OCI-LY1 (cell line): ENCODE results near the gene EEPD1.

ENCODE experiments used
- H2AFZ ChIP-seq: fragments of 200-600 bp; sonication (generic), shearing (Covaris generic); 2 replicates; pipeline ENCODE4 v1.6.0; 2014; ENCODE audit warnings: antibody characterized with exemption, mild to moderate bottlenecking, low read length
- H3F3A ChIP-seq: fragments of 200-600 bp; sonication (generic), shearing (Covaris generic); 2 replicates; pipeline ENCODE4 v1.6.0; 2014; ENCODE audit warnings: mild to moderate bottlenecking, antibody characterized with exemption, low read length, moderate library complexity; ENCODE audit not compliant: insufficient read depth
- H3K27ac ChIP-seq: fragments of 200-600 bp; sonication (generic); 2 replicates; pipeline ENCODE4 v1.5.1; 2014; ENCODE audit warnings: low read length, mixed run types, mild to moderate bottlenecking, low read depth; ENCODE audit not compliant: poor library complexity, severe bottlenecking
- H3K27me3 ChIP-seq: fragments of 200-600 bp; sonication (generic); 2 replicates; pipeline ENCODE4 v1.6.0; 2014; ENCODE audit warnings: antibody characterized with exemption, mild to moderate bottlenecking, low read length, moderate library complexity; ENCODE audit not compliant: insufficient read depth
- H3K36me3 ChIP-seq: fragments of 200-600 bp; sonication (generic); 2 replicates; pipeline ENCODE4 v1.6.1; 2014; ENCODE audit warnings: mild to moderate bottlenecking, antibody characterized with exemption, low read length, moderate library complexity, mixed read lengths; ENCODE audit not compliant: insufficient read depth
- H3K4me1 ChIP-seq: fragments of 200-600 bp; sonication (generic); 2 replicates; pipeline ENCODE4 v1.5.1; 2014; ENCODE audit warnings: mild to moderate bottlenecking, low read length, moderate library complexity; ENCODE audit not compliant: insufficient read depth, severe bottlenecking
- H3K4me2 ChIP-seq: fragments of 200-600 bp; sonication (generic), shearing (Covaris generic); 2 replicates; pipeline ENCODE4 v1.6.1; 2014; ENCODE audit warnings: low read length
- H3K4me3 ChIP-seq: fragments of 200-600 bp; sonication (generic); 2 replicates; pipeline ENCODE4 v1.5.1; 2014; ENCODE audit warnings: low read length, low read depth, mild to moderate bottlenecking, mixed read lengths; ENCODE audit not compliant: poor library complexity, severe bottlenecking
- H3K79me2 ChIP-seq: fragments of 200-600 bp; shearing (Covaris generic); 2 replicates; pipeline ENCODE4 v1.6.1; 2016; ENCODE audit warnings: mixed run types, low read length, mixed read lengths; ENCODE audit not compliant: insufficient read depth
- H3K9ac ChIP-seq: fragments of 200-600 bp; sonication (generic), shearing (Covaris generic); 2 replicates; pipeline ENCODE4 v1.6.1; 2014; ENCODE audit warnings: mild to moderate bottlenecking, low read length, mixed read lengths
- H3K9me2 ChIP-seq: fragments of 200-600 bp; sonication (generic), shearing (Covaris generic); 2 replicates; pipeline ENCODE4 v1.6.1; 2014; ENCODE audit warnings: low read depth, mild to moderate bottlenecking, low read length, mixed read lengths
- H3K9me3 ChIP-seq: fragments of 200-600 bp; shearing (Covaris generic); 2 replicates; pipeline ENCODE4 v1.6.1; 2014; ENCODE audit warnings: low read length, mixed read lengths
- H4K20me1 ChIP-seq: fragments of 200-600 bp; sonication (generic), shearing (Covaris generic); 2 replicates; pipeline ENCODE4 v1.6.0; 2016; ENCODE audit warnings: mild to moderate bottlenecking, low read length; ENCODE audit not compliant: insufficient read depth
- CTCF ChIP-seq: fragments of 200-600 bp; sonication (generic), shearing (Covaris generic); IDR thresholded peaks from 2 replicates; pipeline ENCODE4 v1.5.1; 2017; ENCODE audit warnings: mild to moderate bottlenecking, antibody characterized with exemption, low read length, moderate library complexity, mixed read lengths
- EZH2 ChIP-seq: fragments of 200-600 bp; sonication (generic), shearing (Covaris generic); IDR thresholded peaks from 2 replicates; pipeline ENCODE4 v1.8.0; 2017; ENCODE audit warnings: borderline replicate concordance, mixed run types, mild to moderate bottlenecking, antibody characterized with exemption, low read length, moderate library complexity, mixed read lengths

Gene EEPD1

GRCh38 chr7:36219429-36219828, 66.4 kb downstream of the EEPD1 start:
- Histone ChIP-seq H2AFZ (no peak overlapping the region), H3K79me2 (no peaks in the 10 kb centered on the region), H3K27me3 (no peaks in the 10 kb centered on the region), H3K9ac (no peak overlapping the region), H3K36me3 (no peaks in the 10 kb centered on the region), H3K9me2 (no peaks in the 10 kb centered on the region), H4K20me1 (no peaks in the 10 kb centered on the region), H3F3A (no peaks in the 10 kb centered on the region), H3K27ac (no peak overlapping the region), H3K4me2 (no peak overlapping the region), H3K4me1 (no peaks in the 10 kb centered on the region), H3K4me3 (no peak overlapping the region), H3K9me3 (no peaks in the 10 kb centered on the region)
- no peak for TF ChIP-seq EZH2
- TF ChIP-seq CTCF = no peak

- Histone ChIP-seq H3K9ac (no peak overlapping the region), H3F3A (no peaks in the 10 kb centered on the region), H3K4me3 (no peak overlapping the region), H3K9me2 (no peaks in the 10 kb centered on the region), H3K36me3 (no peaks in the 10 kb centered on the region), H3K4me1 (no peaks in the 10 kb centered on the region), H3K79me2 (no peaks in the 10 kb centered on the region), H4K20me1 (no peaks in the 10 kb centered on the region), H3K27me3 (no peaks in the 10 kb centered on the region), H3K9me3 (no peaks in the 10 kb centered on the region), H3K4me2 (no peak overlapping the region), H3K27ac (no peak overlapping the region), H2AFZ (no peak overlapping the region)
- TF ChIP-seq CTCF (no peak), EZH2 (no peak)
Measured at GRCh38 chr7:36223851-36224250, 70.8 kb downstream of the EEPD1 start.

GRCh38 chr7:36224934-36225858, 72.1 kb downstream of the EEPD1 start:
- Histone ChIP-seq H3K9me2 (no peaks in the 10 kb centered on the region), H4K20me1 (no peaks in the 10 kb centered on the region), H3K36me3 (no peaks in the 10 kb centered on the region), H3K79me2 (no peaks in the 10 kb centered on the region), H2AFZ (no peak overlapping the region), H3K4me2 (no peak overlapping the region), H3K9ac (no peak overlapping the region), H3K27me3 (no peaks in the 10 kb centered on the region), H3K4me1 (no peaks in the 10 kb centered on the region), H3F3A (no peaks in the 10 kb centered on the region), H3K4me3 (no peak overlapping the region), H3K9me3 (no peaks in the 10 kb centered on the region), H3K27ac (no peak overlapping the region)
- TF ChIP-seq CTCF (no peak), EZH2 (no peak)
